Uterus (tissue), 2 donors: ENCODE measurements around the gene NAALAD2.

Source experiments
- POLR2A ChIP-seq, 2 donors: fragments of 450-650 bp; IDR thresholded peaks; one replicate each; pipeline ENCODE4 v1.6.1; 2016; ENCODE audit warnings: antibody characterized with exemption in 2 of 2, mild to moderate bottlenecking in 1 of 2, moderate library complexity in 1 of 2
- TF ChIP-seq, protein P1 (sequence below), 4 experiments: fragments of 200-600 bp in 2 of 4; fragments of 450-650 bp in 2 of 4; sonication (generic) in 2 of 4; IDR thresholded peaks; one replicate each; pipeline ENCODE4 v1.5.1; 2016 to 2019; ENCODE audit warnings: antibody characterized with exemption in 4 of 4, mild to moderate bottlenecking in 2 of 4, moderate library complexity in 1 of 4

DNA sequence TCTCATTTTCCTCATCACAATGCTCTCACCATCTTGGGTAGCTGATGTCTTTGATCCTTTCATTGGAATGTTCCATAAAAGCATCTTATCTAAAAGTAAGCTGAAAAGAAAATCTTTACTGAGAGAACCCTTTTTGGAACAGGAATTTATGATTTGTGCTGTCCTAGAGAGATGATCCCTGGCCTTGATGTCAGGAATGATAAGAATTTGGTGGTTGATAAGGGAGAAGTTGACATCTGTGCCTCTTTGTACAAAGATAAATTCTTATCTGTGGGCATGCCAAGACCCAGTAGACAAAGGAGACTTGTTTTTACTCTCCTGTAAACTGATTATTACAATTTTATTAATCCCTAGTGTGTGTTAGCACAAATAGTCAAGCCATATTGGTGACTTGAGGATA is 36.9 kb downstream of the NAALAD2 start:
- TF ChIP-seq POLR2A (IDR thresholded peaks at IDR 0.05): no peak
- TF ChIP-seq, protein P1, sequence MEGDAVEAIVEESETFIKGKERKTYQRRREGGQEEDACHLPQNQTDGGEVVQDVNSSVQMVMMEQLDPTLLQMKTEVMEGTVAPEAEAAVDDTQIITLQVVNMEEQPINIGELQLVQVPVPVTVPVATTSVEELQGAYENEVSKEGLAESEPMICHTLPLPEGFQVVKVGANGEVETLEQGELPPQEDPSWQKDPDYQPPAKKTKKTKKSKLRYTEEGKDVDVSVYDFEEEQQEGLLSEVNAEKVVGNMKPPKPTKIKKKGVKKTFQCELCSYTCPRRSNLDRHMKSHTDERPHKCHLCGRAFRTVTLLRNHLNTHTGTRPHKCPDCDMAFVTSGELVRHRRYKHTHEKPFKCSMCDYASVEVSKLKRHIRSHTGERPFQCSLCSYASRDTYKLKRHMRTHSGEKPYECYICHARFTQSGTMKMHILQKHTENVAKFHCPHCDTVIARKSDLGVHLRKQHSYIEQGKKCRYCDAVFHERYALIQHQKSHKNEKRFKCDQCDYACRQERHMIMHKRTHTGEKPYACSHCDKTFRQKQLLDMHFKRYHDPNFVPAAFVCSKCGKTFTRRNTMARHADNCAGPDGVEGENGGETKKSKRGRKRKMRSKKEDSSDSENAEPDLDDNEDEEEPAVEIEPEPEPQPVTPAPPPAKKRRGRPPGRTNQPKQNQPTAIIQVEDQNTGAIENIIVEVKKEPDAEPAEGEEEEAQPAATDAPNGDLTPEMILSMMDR (IDR thresholded peaks at IDR 0.05): no peak
